PC-3 (cell line): Measurements from ENCODE around the gene IGFALS. TPM values are rescaled to one million over a fixed set of nuclear protein-coding genes. Genes with fewer than 3 reads are reported as not detected.

Experiments used
- ATAC-seq: fragments of 200-7000 bp; cut with Tn5 transposase; 2 replicates; pipeline ENCODE4 v1.9.1; 2020; ENCODE audit warnings: mild to moderate bottlenecking, moderate library complexity
- BruUV-seq: library from RNA; stranded (reverse); fragments of 400-500 nt; replicated peaks from 2 replicates; lab custom pipeline; 2021; lab: Mats Ljungman, UMichigan
- CTCF ChIA-PET: fragments of 300-600 bp; sonication (Branson Sonifier 250); formaldehyde crosslinking; loops from one replicate; lab custom pipeline; 2022; ENCODE audit warnings: antibody characterized with exemption; lab: Charles Lee
- POLR2A ChIA-PET: fragments of 300-600 bp; sonication (Branson Sonifier 250); formaldehyde crosslinking; loops from one replicate; lab custom pipeline; 2022; ENCODE audit warnings: antibody characterized with exemption; ENCODE audit not compliant: unreplicated experiment; lab: Charles Lee
- DNase-seq: peaks from one replicate; pipeline ENCODE4 v3.0.0-alpha.2; 2015
- H2AFZ ChIP-seq: fragments of 300-600 bp; sonication (generic); 2 replicates; pipeline ENCODE4 v1.6.0; 2016; ENCODE audit warnings: antibody characterized with exemption, low read length
- H3F3A ChIP-seq: fragments of 300-600 bp; sonication (generic); one replicate; pipeline ENCODE4 v1.6.0; 2017; ENCODE audit warnings: antibody characterized with exemption, low read length, control low read depth, mild to moderate bottlenecking; ENCODE audit not compliant: unreplicated experiment
- H3K27ac ChIP-seq: fragments of 300-600 bp; sonication (generic); 2 replicates; pipeline ENCODE4 v1.5.1; 2016; ENCODE audit warnings: mild to moderate bottlenecking, low read length
- H3K27me3 ChIP-seq: fragments of 300-600 bp; sonication (generic); 2 replicates; pipeline ENCODE4 v1.6.1; 2016; ENCODE audit warnings: low read length, mixed read lengths
- H3K36me3 ChIP-seq: fragments of 300-600 bp; sonication (generic); 2 replicates; pipeline ENCODE4 v1.6.1; 2016; ENCODE audit warnings: low read depth, mixed run types, low read length, mixed read lengths
- H3K4me1 ChIP-seq: fragments of 300-600 bp; sonication (generic); 2 replicates; pipeline ENCODE4 v1.5.1; 2016; ENCODE audit warnings: low read length; ENCODE audit not compliant: insufficient read depth
- H3K4me2 ChIP-seq: fragments of 300-600 bp; sonication (generic); 2 replicates; pipeline ENCODE4 v1.6.0; 2016; ENCODE audit warnings: low read length
- H3K4me3 ChIP-seq: fragments of 300-600 bp; sonication (generic); 2 replicates; pipeline ENCODE4 v1.5.1; 2016; ENCODE audit warnings: mild to moderate bottlenecking, low read length, mixed read lengths
- H3K79me2 ChIP-seq: fragments of 300-600 bp; sonication (generic); 2 replicates; pipeline ENCODE4 v1.6.1; 2017; ENCODE audit warnings: low read length, mixed read lengths
- H3K9ac ChIP-seq: fragments of 300-600 bp; sonication (generic); 2 replicates; pipeline ENCODE4 v1.6.0; 2016; ENCODE audit warnings: mild to moderate bottlenecking, low read length
- H3K9me2 ChIP-seq: fragments of 300-600 bp; sonication (generic); replicated peaks from 2 replicates; pipeline ENCODE4 v1.6.1; 2016; ENCODE audit warnings: mixed run types, low read length, mixed read lengths
- H3K9me3 ChIP-seq: fragments of 300-600 bp; sonication (generic); 2 replicates; pipeline ENCODE4 v1.6.1; 2016; ENCODE audit warnings: low read length, mixed read lengths
- H4K20me1 ChIP-seq: fragments of 300-600 bp; sonication (generic); 2 replicates; pipeline ENCODE4 v1.6.1; 2016; ENCODE audit warnings: low read length, mixed read lengths
- EZH2 ChIP-seq: fragments of 300-600 bp; sonication (generic); IDR thresholded peaks from one replicate; pipeline ENCODE4 v1.6.1; 2017; ENCODE audit warnings: antibody characterized with exemption, mild to moderate bottlenecking, low read length; ENCODE audit not compliant: unreplicated experiment
- EZH2phosphoT487 ChIP-seq: fragments of 300-600 bp; sonication (generic); IDR thresholded peaks from 2 replicates; pipeline ENCODE4 v1.6.1; 2018; ENCODE audit warnings: mild to moderate bottlenecking, antibody characterized with exemption, low read length, borderline replicate concordance
- intact Hi-C: fragments of 100-400 bp; cut with micrococcal nuclease; formaldehyde crosslinking; loops from 2 replicates; pipeline ENCODE4 v1.9.0; 2023
- total RNA-seq: library from RNA; depleted of rRNA; stranded (reverse); fragments of >200 nt; gene quantifications from 2 replicates; pipeline ENCODE4 v1.2.3, GENCODE V29; 2014
- TF ChIP-seq, protein P1 (sequence below): fragments of 300-600 bp; sonication (generic); conservative IDR thresholded peaks from 2 replicates; pipeline ENCODE4 v1.5.1; 2017; ENCODE audit warnings: antibody characterized with exemption, low read depth, mild to moderate bottlenecking, low read length

IGFALS gene
- total RNA-seq, 1 experiment from 2014 or later, result not detected

DNA sequence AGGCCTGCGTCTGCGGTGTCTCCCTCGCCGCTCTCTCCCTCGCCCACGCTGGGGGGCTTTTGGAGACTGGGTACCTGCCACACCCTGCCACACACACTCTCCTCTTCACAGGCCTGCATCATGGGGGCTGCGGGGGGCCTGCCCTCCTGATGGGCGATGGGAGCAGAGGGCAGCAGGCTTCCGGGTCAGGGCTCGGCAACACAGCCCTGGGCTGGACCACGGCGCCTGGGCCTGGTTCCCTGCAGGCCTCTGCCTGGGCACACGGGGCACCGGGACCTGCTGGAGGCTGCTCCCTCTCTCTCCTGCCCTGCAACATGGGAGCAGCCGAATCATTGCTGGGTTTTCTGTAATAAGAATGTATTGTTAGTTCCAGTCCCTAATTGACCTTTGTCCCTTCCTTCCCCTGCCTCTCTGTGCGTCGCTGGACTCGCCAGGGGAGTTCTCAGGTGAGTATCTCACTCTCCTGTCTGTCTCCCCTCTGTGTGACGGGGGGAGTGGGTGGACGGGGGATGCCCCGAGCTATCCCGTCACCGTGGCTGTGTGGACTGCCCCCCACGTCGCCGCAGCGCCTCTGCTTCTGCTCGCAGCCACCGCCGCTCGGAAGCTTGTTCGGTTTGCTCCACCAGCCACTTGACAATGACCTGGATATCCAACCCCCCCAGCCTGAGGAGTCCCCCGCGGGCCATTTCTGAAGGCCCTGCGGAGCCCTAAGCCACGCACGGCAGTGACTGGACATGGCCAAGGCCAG lies 35.6 kb downstream of the IGFALS start:
- ATAC-seq (no peak), DNase-seq (no peak)
- TF ChIP-seq EZH2 (no peak), EZH2phosphoT487 (no peak)
- TF ChIP-seq, protein P1, sequence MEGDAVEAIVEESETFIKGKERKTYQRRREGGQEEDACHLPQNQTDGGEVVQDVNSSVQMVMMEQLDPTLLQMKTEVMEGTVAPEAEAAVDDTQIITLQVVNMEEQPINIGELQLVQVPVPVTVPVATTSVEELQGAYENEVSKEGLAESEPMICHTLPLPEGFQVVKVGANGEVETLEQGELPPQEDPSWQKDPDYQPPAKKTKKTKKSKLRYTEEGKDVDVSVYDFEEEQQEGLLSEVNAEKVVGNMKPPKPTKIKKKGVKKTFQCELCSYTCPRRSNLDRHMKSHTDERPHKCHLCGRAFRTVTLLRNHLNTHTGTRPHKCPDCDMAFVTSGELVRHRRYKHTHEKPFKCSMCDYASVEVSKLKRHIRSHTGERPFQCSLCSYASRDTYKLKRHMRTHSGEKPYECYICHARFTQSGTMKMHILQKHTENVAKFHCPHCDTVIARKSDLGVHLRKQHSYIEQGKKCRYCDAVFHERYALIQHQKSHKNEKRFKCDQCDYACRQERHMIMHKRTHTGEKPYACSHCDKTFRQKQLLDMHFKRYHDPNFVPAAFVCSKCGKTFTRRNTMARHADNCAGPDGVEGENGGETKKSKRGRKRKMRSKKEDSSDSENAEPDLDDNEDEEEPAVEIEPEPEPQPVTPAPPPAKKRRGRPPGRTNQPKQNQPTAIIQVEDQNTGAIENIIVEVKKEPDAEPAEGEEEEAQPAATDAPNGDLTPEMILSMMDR, result no peak
- POLR2A ChIA-PET, result no interaction called here
- no peaks in the 10 kb centered on the region for H3K9me3 ChIP-seq
- no peaks in the 10 kb centered on the region for H3K79me2 ChIP-seq
- no peaks in the 10 kb centered on the region for H3K9me2 ChIP-seq
- no peaks in the 10 kb centered on the region for H3K4me1 ChIP-seq
- intact Hi-C loops, result no loop called here
- no peak overlapping the region for H2AFZ ChIP-seq
- H3K9ac ChIP-seq, result no peak overlapping the region
- CTCF ChIA-PET, result no interaction called here
- no peaks in the 10 kb centered on the region for H4K20me1 ChIP-seq
- no peaks in the 10 kb centered on the region for H3K27me3 ChIP-seq
- H3K27ac ChIP-seq, result no peak overlapping the region
- H3F3A ChIP-seq, result no peaks in the 10 kb centered on the region
- BruUV-seq, result no TSS peak
- no peak overlapping the region for H3K4me3 ChIP-seq
- H3K36me3 ChIP-seq, result no peaks in the 10 kb centered on the region
- H3K4me2 ChIP-seq, result no peak overlapping the region

DNA sequence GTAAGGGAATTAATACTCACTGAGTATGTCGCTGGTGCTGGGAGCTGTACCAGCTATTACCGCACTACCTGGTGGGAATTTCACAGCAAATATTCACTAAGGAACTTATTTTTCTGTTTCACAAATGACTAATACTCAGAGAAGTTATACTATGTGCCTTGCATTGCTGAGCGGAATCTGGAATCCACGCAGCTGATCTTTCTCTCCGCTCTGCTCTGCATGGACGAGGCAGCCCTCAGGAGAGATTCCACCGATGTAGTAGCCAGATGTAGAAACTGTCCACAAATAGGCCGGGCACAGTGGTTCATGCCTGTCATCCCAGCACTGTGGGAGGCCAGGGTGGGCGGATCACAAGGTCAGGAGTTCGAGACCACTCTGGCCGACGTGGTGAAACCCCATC lies 39.3 kb downstream of the IGFALS start:
- Histone ChIP-seq H4K20me1 (no peaks in the 10 kb centered on the region), H3K9ac (no peak overlapping the region), H3K79me2 (no peaks in the 10 kb centered on the region), H3K36me3 (no peaks in the 10 kb centered on the region), H3K9me3 (no peaks in the 10 kb centered on the region), H3F3A (no peaks in the 10 kb centered on the region), H3K27ac (no peak overlapping the region), H2AFZ (no peak overlapping the region), H3K9me2 (no peaks in the 10 kb centered on the region), H3K4me3 (no peak overlapping the region), H3K27me3 (no peaks in the 10 kb centered on the region), H3K4me2 (no peak overlapping the region), H3K4me1 (no peaks in the 10 kb centered on the region)
- no peak for ATAC-seq
- TF ChIP-seq EZH2phosphoT487 (no peak), EZH2 (no peak)
- TF ChIP-seq, protein P1, result no peak
- intact Hi-C loops, result no loop called here
- BruUV-seq, result no TSS peak
- ChIA-PET CTCF (no interaction called here), POLR2A (no interaction called here)
- DNase-seq, result no peak

DNA sequence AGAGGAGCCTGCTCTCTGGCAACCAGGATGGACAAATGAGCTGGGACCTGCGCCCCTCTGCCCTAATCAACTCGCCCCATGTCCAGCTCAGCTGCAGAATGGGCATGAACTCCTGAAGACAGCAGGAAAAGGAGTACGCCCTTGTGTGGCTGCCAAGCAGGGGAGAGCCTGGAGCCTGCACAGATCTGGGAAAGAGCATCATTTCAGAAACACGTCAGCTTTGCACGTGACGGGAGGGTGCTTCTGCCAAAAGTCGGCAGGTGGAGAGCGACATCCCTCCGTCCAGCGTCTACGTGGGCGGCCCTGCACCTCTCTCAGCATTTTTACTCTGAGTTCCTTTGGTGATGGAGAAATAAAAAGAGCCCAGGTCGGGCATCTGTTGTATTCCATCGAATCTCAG lies 40.7 kb downstream of the IGFALS start:
- H3K27ac ChIP-seq, result no peak overlapping the region
- ChIA-PET POLR2A (no interaction called here), CTCF (no interaction called here)
- H2AFZ ChIP-seq, result no peak overlapping the region
- no peaks in the 10 kb centered on the region for H3F3A ChIP-seq
- DNase-seq (no peak), ATAC-seq (no peak)
- no peaks in the 10 kb centered on the region for H4K20me1 ChIP-seq
- H3K79me2 ChIP-seq, result no peaks in the 10 kb centered on the region
- H3K4me1 ChIP-seq, result no peaks in the 10 kb centered on the region
- no peaks in the 10 kb centered on the region for H3K9me2 ChIP-seq
- TF ChIP-seq EZH2phosphoT487, result no peak
- TF ChIP-seq, protein P1, result no peak
- no peak for TF ChIP-seq EZH2
- H3K9ac ChIP-seq, result no peak overlapping the region
- H3K36me3 ChIP-seq, result no peaks in the 10 kb centered on the region
- no peaks in the 10 kb centered on the region for H3K27me3 ChIP-seq
- no peak overlapping the region for H3K4me2 ChIP-seq
- intact Hi-C loops, result no loop called here
- no peak overlapping the region for H3K4me3 ChIP-seq
- no peaks in the 10 kb centered on the region for H3K9me3 ChIP-seq
- BruUV-seq, result no TSS peak
